GM12891 (cell line): ENCODE data around the gene PLCXD3.

Experiments
- POLR2AphosphoS5 ChIP-seq: IDR thresholded peaks from 2 replicates; pipeline ENCODE4 v1.6.1; 2011; ENCODE audit warnings: low read depth, low read length, control low read depth
- SPI1 ChIP-seq: IDR thresholded peaks from 2 replicates; pipeline ENCODE4 v1.6.1; 2011; ENCODE audit warnings: low read depth, low read length, control low read depth
- TAF1 ChIP-seq: IDR thresholded peaks from 2 replicates; pipeline ENCODE4 v1.6.1; 2011; ENCODE audit warnings: low read depth, low read length, control low read depth

DNA sequence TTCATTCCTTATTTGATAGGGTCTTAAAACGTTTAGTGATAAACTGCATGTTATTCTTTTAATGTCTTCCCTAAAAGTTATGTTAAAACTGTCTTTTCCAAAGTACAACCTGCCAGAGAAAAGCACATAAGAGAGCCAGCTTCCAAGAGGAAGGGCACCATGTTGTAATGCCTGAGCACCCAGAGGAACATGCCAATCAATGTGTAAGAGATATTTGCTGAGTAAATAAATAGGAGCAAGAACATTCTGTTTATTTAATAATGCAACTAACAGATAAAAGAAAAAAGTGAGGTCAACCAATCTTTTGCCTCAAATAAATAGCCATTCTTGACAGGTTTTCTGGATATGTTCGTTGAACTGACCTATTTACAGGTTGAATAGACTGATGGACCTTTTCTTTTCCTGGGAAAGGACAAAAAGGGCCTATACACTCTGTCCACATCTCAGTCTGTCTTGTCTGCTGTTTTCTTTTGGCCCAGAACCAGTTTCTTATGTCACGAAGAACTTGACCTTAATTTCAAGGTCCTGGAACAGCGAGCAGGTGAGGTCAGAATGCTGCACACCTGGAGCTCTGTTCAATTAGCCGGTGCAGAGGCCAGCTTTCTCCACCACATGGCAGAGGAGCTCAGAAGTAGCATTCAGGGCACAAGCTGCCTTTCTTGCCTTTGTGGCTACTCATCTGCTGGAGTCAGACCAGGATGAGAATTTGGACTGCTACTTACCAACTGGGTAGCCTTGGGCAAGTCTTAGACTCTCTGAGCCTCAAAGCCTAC lies 77.7 kb downstream of the PLCXD3 start:
- no peak for TF ChIP-seq SPI1
- no peak for TF ChIP-seq POLR2AphosphoS5
- TF ChIP-seq TAF1: no peak
